Posterior cingulate gyrus (tissue), 11 donors: ENCODE data around the gene VARS2.
"Not testable (repeated sequence)": the region's sequence is repeated elsewhere in the genome, so short reads cannot be mapped to it uniquely, and the experiment has no call there.

ENCODE experiments used
- DNase-seq, 10 donors: peaks; one replicate each; pipeline versions ENCODE4 v3.0.0 to v3.0.0-alpha.2; 2020 to 2021; ENCODE audit warnings: mixed read lengths in 3 of 10
- intact Hi-C: fragments of 100-400 bp; cut with DNase I; formaldehyde crosslinking; loops from one replicate; pipeline ENCODE4 v1.15.1; 2023

Gene VARS2

GRCh38 chr6:30914076-30914853 lies at the start of gene VARS2:
Gene VARS2 (plus strand): TSS chr6:30914238. CDS start chr6:30914837, 599 bp downstream.
- peak; percentile 88 to 99 (median 92) for DNase-seq
- intact Hi-C loops: loop anchor here (1.0 to 2.0 kb wide), 3 partner anchors 29 to 156 kb away; partner anchors contain the start of gene DDR1

GRCh38 chr6:30864325-30864724 lies 49.7 kb upstream of the VARS2 start:
- intact Hi-C loops: no loop called here
- no peak for DNase-seq

- DNase-seq, intact Hi-C loops: not testable (repeated sequence)
Measured at GRCh38 chr6:30869241-30869749, 44.7 kb upstream of the VARS2 start.

DNA sequence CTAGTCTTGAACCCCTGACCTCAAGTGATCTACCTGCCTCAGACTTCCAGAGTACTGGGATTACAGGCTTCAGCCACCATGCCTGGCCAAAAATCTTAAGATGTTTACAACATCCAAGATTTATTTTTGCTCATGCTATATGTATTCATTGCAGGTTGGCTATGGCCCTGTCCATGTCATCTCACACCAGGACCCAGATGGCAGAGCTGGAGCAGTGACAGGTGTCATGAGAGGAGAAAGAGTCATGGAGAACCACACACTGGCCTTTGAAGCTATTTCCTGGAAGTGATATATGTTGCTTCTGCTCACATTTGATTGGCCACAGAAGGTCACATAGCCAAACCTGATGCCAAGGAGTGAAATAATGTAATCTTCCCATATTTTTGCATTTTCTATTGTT lies 43.5 kb upstream of the VARS2 start:
- no peak for DNase-seq
- intact Hi-C loops: no loop called here

DNA sequence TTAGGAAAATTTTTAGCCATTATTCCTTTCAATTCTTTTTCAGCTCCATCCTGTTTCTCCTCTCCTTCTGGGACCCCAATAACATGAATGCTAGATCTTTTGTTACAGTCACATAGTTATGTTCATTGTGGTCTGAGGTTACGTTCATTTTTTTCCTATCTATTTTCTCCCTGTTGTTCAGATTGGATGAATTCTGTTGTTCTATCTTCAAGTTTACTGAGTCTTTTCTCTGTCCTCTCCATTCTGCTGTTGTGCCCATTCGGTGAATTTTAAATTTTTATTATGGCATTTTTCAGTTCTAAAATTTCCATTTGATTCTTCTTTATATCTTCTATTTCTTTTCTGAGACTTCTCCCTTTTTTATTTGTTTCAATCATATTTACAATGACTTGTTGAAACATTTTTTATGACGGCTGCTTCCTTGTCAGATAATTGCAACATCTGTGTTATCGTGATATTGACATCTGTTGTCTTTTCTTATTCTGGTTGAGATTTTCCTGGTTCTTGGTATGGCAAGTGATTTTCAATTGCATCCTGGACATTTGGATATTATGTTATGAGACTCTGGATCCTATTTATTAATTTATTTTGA lies 42.4 kb upstream of the VARS2 start:
- intact Hi-C loops: no loop called here
- DNase-seq: no peak

- DNase-seq: no peak
- intact Hi-C loops: no loop called here
Measured at GRCh38 chr6:30873137-30873640, 40.8 kb upstream of the VARS2 start.

- DNase-seq, intact Hi-C loops: not testable (repeated sequence)
Measured at GRCh38 chr6:30873795-30874194, 40.2 kb upstream of the VARS2 start.

- intact Hi-C loops: loop anchor here (5.0 kb wide), 1 partner anchor 133 kb away; the partner anchor contains the start of genes FLOT1 and IER3
- DNase-seq: no peak
Measured at GRCh38 chr6:30875244-30876038, 38.6 kb upstream of the VARS2 start.

GRCh38 chr6:30876039-30876730 lies 37.9 kb upstream of the VARS2 start:
- intact Hi-C loops: loop anchor here (5.0 kb wide), 1 partner anchor 134 kb away; the partner anchor contains the start of genes FLOT1 and IER3
- DNase-seq: no peak

GRCh38 chr6:30877419-30878262 lies 36.4 kb upstream of the VARS2 start:
- intact Hi-C loops: loop anchor here (1.0 to 5.0 kb wide), 2 partner anchors 49 to 135 kb away; partner anchors contain the start of genes FLOT1 and IER3
- peak; percentile 74 to 97 (median 89) for DNase-seq

GRCh38 chr6:30879684-30880427 lies 34.2 kb upstream of the VARS2 start:
- intact Hi-C loops: loop anchor here (5.0 to 10.0 kb wide), 2 partner anchors 138 to 205 kb away; partner anchors contain the start of genes DHX16, FLOT1 and IER3
- no peak for DNase-seq

GRCh38 chr6:30880698-30881252 lies 33.3 kb upstream of the VARS2 start:
- intact Hi-C loops: loop anchor here (10.0 kb wide), 1 partner anchor 206 kb away; the partner anchor contains the start of gene DHX16
- DNase-seq: peak in 5 of 10 donors; percentile 34 to 93 (median 48)

DNA sequence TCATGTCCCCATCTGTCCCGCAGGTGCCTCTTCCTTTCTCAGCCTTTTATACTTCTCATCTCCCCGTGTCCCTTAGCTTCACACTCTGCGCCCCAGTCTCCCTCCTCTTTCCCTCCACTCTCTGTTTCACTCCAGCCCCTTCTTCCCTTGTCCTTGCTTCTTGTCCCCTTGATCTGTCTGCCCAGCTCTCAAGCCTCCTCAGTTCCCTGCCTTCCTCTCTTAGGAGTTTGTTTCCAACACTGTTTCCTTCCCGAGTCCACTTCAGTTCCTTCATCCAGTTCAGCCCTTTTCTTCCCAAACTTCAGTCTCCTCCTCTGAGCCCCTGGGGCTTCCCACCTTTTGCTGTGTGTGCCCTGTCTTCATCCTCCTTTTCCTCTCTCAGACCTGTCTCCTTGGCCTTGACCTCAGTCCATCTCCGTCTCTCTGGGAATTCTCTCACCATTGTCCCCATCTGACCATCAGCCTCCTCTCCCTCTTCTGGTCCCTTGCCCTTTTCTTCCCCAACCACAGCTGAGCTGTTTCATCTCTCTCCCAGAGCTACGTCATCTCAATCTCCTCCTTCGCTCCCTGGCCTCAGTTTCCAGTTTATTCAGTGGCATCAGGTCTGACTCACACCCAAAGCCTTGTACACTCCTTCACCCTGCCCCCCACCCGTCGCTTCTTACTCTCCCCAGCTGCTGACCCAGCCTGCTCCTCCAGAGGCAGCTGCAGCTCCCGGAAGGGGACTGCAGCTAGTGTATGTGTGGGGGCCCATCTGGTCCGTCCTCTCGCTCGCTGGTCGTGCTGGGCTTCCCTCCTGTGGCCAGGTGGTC lies 32.4 kb upstream of the VARS2 start:
- DNase-seq: peak in 3 of 10 donors; percentile 35 to 90 (median 43)
- intact Hi-C loops: loop anchor here (10.0 kb wide), 1 partner anchor 207 kb away; the partner anchor contains the start of gene DHX16

DNA sequence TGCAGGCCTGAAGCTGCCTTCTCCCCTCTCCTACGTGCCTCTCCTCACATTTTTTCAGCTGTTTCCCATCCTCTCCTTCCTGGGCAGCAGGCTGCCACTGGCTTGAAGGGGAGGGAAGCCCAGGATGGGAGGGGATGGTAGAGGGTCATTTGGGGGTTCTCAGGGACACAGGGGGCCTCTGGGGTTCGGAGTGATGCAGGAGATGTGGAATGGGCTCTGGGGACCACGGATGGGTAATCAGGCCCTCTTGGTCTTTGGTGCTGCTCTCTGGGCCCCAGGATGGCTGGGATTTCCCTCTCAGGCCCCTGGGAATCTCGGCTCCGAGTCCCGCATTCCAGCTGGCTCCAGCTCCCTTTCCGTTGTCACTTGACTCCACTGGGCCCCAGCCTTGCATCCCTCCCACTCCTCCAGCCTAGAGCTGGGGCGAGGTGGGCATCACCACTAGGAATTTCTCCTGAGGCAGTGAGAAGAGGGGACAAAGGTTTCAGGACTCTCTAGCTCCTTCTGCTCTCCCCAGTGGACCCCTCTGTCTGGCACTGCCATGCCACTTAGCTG lies 31.8 kb upstream of the VARS2 start:
- DNase-seq: no peak
- intact Hi-C loops: loop anchor here (10.0 kb wide), 1 partner anchor 207 kb away; the partner anchor contains the start of gene DHX16

DNA sequence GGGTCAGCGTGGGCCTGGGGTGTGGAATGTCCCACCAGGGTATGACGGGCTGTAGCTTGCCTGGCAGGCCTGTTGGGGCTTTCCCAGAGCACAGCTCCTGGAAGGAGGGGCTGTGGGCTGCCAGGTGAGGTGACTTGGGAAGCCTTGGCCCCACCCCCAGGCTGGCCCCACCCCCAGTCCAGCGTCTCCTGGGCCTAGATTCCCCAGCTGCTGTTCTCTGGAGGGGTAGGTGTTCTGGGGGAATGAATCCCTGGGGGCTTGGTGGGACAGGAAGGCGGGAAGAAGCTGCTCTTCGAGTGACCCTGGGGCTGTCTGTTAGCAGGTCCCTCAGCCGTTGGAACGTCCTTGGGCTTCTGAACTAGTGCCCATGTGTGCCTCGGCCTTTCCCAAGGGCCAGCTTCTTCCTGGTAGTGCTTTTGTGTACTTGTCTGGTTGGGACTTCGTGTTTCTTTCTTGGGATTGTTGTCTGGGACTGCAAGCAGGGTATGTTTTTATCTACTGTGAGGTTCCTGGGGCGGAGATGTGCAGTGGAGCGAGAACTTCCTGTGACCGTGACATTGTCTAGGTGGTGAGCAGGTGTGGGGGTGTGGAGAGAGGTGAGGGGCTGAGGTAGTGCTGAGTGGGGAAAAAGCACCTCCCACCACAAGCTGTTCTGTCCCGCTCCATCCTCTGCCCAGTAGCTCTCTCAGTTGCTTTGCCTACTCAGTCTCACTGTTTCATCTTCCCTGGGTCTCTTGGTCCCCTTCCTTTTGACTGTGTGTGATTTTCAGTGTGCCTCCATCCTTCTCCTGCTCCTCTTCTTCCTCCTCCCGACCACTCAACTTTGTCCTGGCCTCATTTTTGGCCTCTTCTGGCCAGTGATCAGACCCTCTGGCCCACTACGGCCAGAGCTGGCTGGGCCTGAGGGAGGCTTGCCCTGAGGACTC lies 31.0 kb upstream of the VARS2 start:
- intact Hi-C loops: loop anchor here (10.0 kb wide), 1 partner anchor 208 kb away; the partner anchor contains the start of gene DHX16
- no peak for DNase-seq
